Endothelial cell of umbilical vein (primary cell): Measurements from ENCODE around the gene PIK3R6. TPM values are rescaled to one million over a fixed set of nuclear protein-coding genes. Genes with fewer than 3 reads are reported as not detected.

ENCODE experiments used
- BruUV-seq: library from RNA; stranded (reverse); fragments of 400-500 nt; replicated peaks from 2 replicates; lab custom pipeline; 2021; lab: Mats Ljungman, UMichigan
- CTCF ChIA-PET: fragments of 300-600, 350-600 bp; sonication (Branson Sonifier 250); formaldehyde crosslinking; loops from one replicate; lab custom pipeline; 2021; ENCODE audit warnings: antibody characterized with exemption, inconsistent platforms; lab: Charles Lee
- POLR2A ChIA-PET: fragments of 300-600, 350-600 bp; sonication (Branson Sonifier 250); formaldehyde crosslinking; loops from one replicate; lab custom pipeline; 2021; ENCODE audit warnings: antibody characterized with exemption, inconsistent platforms; lab: Charles Lee
- DNase-seq: peaks from one replicate; pipeline ENCODE4 v3.0.0-alpha.2; 2011; ENCODE audit warnings: low read depth, low spot score
- FAIRE-seq: peaks from 2 replicates; lab custom pipeline; 2011; peaks lifted over from hg19 to GRCh38; lab: Jason Lieb, UNC
- H2AFZ ChIP-seq: 2 replicates; pipeline ENCODE4 v1.6.0; 2012; ENCODE audit warnings: low read depth, low read length, control low read depth, inconsistent platforms
- H3K27ac ChIP-seq: 2 replicates; pipeline ENCODE4 v1.5.1; 2011; ENCODE audit warnings: low read depth, mild to moderate bottlenecking, control low read depth, low read length, moderate library complexity; ENCODE audit not compliant: insufficient read depth
- H3K27me3 ChIP-seq, 2 experiments: 2 replicates each; pipeline versions ENCODE4 v1.6.0 to v1.6.1; 2011; ENCODE audit warnings: low read length in 2 of 2, mixed read lengths in 1 of 2; ENCODE audit not compliant: control insufficient read depth in 2 of 2, insufficient read depth in 2 of 2
- H3K36me3 ChIP-seq, 2 experiments: 2 replicates in 1 of 2; 3 replicates in 1 of 2; pipeline ENCODE4 v1.5.1; 2011; ENCODE audit warnings: low read length in 2 of 2, mild to moderate bottlenecking in 1 of 2, moderate library complexity in 1 of 2; ENCODE audit not compliant: control insufficient read depth in 2 of 2, insufficient read depth in 2 of 2; ENCODE audit errors: extremely low read depth in 1 of 2
- H3K4me1 ChIP-seq: 3 replicates; pipeline ENCODE4 v1.5.1; 2011; ENCODE audit warnings: mild to moderate bottlenecking, low read length; ENCODE audit not compliant: control insufficient read depth, insufficient read depth; ENCODE audit errors: extremely low read depth
- H3K4me2 ChIP-seq: 2 replicates; pipeline ENCODE4 v1.6.1; 2011; ENCODE audit warnings: low read length, control low read depth, mixed read lengths; ENCODE audit not compliant: insufficient read depth
- H3K4me3 ChIP-seq, 3 experiments: fragments of 200-600 bp in 1 of 3; sonication (generic), shearing (Covaris generic) in 1 of 3; replicated peaks in 1 of 3; 2 replicates each; pipeline ENCODE4 v1.5.1; 2011 to 2016; ENCODE audit warnings: control low read depth in 3 of 3, low read length in 3 of 3, mild to moderate bottlenecking in 2 of 3, inconsistent platforms in 1 of 3, low read depth in 1 of 3, moderate library complexity in 1 of 3; ENCODE audit not compliant: insufficient read depth in 1 of 3
- H3K79me2 ChIP-seq: 2 replicates; pipeline ENCODE4 v1.6.0; 2012; ENCODE audit warnings: low read length, inconsistent platforms; ENCODE audit not compliant: control insufficient read depth, insufficient read depth
- H3K9ac ChIP-seq: replicated peaks from 2 replicates; pipeline ENCODE3; 2011; ENCODE audit warnings: low read length, control low read depth; ENCODE audit not compliant: insufficient read depth; ENCODE audit errors: extremely low read depth
- H3K9me1 ChIP-seq: replicated peaks from 3 replicates; pipeline ENCODE4 v1.6.0; 2011; ENCODE audit warnings: mild to moderate bottlenecking, low read length; ENCODE audit not compliant: control insufficient read depth, insufficient read depth; ENCODE audit errors: extremely low read depth
- H3K9me3 ChIP-seq: replicated peaks from 2 replicates; pipeline ENCODE4 v1.5.1; 2012; ENCODE audit warnings: low read length, inconsistent platforms; ENCODE audit not compliant: control insufficient read depth, insufficient read depth
- H4K20me1 ChIP-seq: replicated peaks from 2 replicates; pipeline ENCODE3; 2011; ENCODE audit warnings: mild to moderate bottlenecking, low read length; ENCODE audit not compliant: control insufficient read depth, insufficient read depth; ENCODE audit errors: extremely low read depth
- EZH2 ChIP-seq: IDR thresholded peaks from 2 replicates; pipeline ENCODE4 v1.6.1; 2012; ENCODE audit warnings: borderline replicate concordance, low read depth, mild to moderate bottlenecking, moderate library complexity, low read length, inconsistent platforms; ENCODE audit not compliant: severe bottlenecking
- FOS ChIP-seq: IDR thresholded peaks from 2 replicates; pipeline ENCODE4 v1.6.1; 2011; ENCODE audit warnings: mild to moderate bottlenecking, low read length, moderate library complexity, borderline replicate concordance; ENCODE audit not compliant: insufficient read depth
- GATA2 ChIP-seq: IDR thresholded peaks from 2 replicates; pipeline ENCODE4 v1.7.0; 2011; ENCODE audit warnings: low read depth, mild to moderate bottlenecking, moderate library complexity, mixed read lengths, low read length; ENCODE audit not compliant: insufficient read length, insufficient read depth
- JUN ChIP-seq: IDR thresholded peaks from 2 replicates; pipeline ENCODE4 v1.6.1; 2011; ENCODE audit warnings: borderline replicate concordance, low read depth; ENCODE audit not compliant: insufficient read length, insufficient read depth
- MYC ChIP-seq: IDR thresholded peaks from one replicate; pipeline ENCODE4 v1.6.1; 2011; ENCODE audit warnings: mild to moderate bottlenecking, low read depth, low read length
- POLR2A ChIP-seq: IDR thresholded peaks from 2 replicates; pipeline ENCODE4 v1.6.1; 2012; ENCODE audit warnings: low read depth, mild to moderate bottlenecking, control low read depth, low read length
- POLR2AphosphoS5 ChIP-seq: IDR thresholded peaks from 2 replicates; pipeline ENCODE4 v1.6.1; 2012; ENCODE audit warnings: low read depth, mild to moderate bottlenecking, control low read depth, low read length, moderate library complexity; ENCODE audit not compliant: insufficient read depth
- dilution Hi-C: fragments of 300-500 bp; cut with MboI; formaldehyde crosslinking; loops from one replicate; pipeline ENCODE4 v1.15.0; 2019; ENCODE audit warnings: low sequenced_read_pairs; ENCODE audit not compliant: extremely low pct_ligation_motif_present
- intact Hi-C: fragments of 100-400 bp; cut with micrococcal nuclease; formaldehyde crosslinking; loops from one replicate; pipeline ENCODE4 v1.10.0; 2022
- polyA plus RNA-seq, 4 experiments: library from polyadenylated mRNA; depleted of rRNA in 3 of 4; stranded (reverse) in 3 of 4; unstranded in 1 of 4; fragments of >200 nt; gene quantifications; 2 replicates each; pipeline versions ENCODE4 v1.2.1 to v1.2.3, GENCODE V29; 2011 to 2012; ENCODE audit warnings: missing spikeins in 1 of 4
- total RNA-seq: library from RNA; stranded (reverse); gene quantifications from 2 replicates; pipeline ENCODE4 v1.2.3, GENCODE V29; 2021
- TF ChIP-seq, protein P1 (sequence below): IDR thresholded peaks from 2 replicates; pipeline ENCODE4 v1.6.1; 2011; ENCODE audit not compliant: insufficient read depth, insufficient read length
- TF ChIP-seq, protein P2 (sequence below), 2 donors: IDR thresholded peaks; 1 replicate in 1 of 2; 2 replicates in 1 of 2; pipeline ENCODE4 v1.5.1; 2011; ENCODE audit warnings: low read length in 2 of 2, mild to moderate bottlenecking in 2 of 2, moderate library complexity in 2 of 2, control low read depth in 1 of 2, inconsistent platforms in 1 of 2, low read depth in 1 of 2; ENCODE audit not compliant: insufficient read depth in 1 of 2; ENCODE audit errors: extremely low read depth in 1 of 2

Gene PIK3R6
- total and polyA plus RNA-seq, 2 donors (not counting 3 experiments of a cell fraction or from before 2014, with no cell fraction given), result not detected

DNA sequence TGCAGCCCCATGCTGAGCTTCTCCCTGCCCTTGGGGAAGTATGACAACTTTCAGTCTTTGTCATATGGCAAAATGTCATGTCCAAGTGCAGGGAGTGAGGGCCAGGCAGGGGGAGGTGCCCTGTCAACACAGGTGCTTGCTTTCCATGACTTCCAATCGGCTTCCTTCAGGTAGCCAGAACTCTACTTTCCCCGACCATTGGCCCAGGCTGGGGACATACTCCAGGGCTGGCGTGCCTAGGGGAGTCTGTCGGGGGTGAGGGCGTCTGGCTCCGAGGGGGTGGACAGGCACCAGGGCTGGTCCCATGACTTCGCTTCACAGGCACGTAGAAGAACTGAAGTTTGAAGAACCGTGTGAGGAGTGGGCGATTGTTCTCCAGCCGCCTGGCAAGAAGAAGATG is 19.8 kb upstream of the PIK3R6 start:
- dilution Hi-C loops (no loop called here), intact Hi-C loops (no loop called here)
- Histone ChIP-seq H3K9ac (no peak overlapping the region), H3K4me1 (no peaks in the 10 kb centered on the region), H3K9me3 (no peaks in the 10 kb centered on the region), H3K27ac (no peak overlapping the region), H2AFZ (no peak overlapping the region), H3K4me3 (no peak overlapping the region), H3K36me3 (no peaks in the 10 kb centered on the region), H3K79me2 (no peaks in the 10 kb centered on the region), H3K27me3 (no peaks in the 10 kb centered on the region), H3K9me1 (no peaks in the 10 kb centered on the region), H4K20me1 (no peaks in the 10 kb centered on the region), H3K4me2 (no peak overlapping the region)
- TF ChIP-seq FOS (no peak), POLR2AphosphoS5 (no peak), EZH2 (no peak), JUN (no peak), POLR2A (no peak), MYC (no peak), GATA2 (no peak)
- TF ChIP-seq, protein P1, sequence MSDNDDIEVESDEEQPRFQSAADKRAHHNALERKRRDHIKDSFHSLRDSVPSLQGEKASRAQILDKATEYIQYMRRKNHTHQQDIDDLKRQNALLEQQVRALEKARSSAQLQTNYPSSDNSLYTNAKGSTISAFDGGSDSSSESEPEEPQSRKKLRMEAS, result no peak
- TF ChIP-seq, protein P2, sequence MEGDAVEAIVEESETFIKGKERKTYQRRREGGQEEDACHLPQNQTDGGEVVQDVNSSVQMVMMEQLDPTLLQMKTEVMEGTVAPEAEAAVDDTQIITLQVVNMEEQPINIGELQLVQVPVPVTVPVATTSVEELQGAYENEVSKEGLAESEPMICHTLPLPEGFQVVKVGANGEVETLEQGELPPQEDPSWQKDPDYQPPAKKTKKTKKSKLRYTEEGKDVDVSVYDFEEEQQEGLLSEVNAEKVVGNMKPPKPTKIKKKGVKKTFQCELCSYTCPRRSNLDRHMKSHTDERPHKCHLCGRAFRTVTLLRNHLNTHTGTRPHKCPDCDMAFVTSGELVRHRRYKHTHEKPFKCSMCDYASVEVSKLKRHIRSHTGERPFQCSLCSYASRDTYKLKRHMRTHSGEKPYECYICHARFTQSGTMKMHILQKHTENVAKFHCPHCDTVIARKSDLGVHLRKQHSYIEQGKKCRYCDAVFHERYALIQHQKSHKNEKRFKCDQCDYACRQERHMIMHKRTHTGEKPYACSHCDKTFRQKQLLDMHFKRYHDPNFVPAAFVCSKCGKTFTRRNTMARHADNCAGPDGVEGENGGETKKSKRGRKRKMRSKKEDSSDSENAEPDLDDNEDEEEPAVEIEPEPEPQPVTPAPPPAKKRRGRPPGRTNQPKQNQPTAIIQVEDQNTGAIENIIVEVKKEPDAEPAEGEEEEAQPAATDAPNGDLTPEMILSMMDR (IDR thresholded peaks at IDR 0.05; ENCODE audit: extremely low read depth in 1 of 2, insufficient read depth in 1 of 2, low read depth in 1 of 2, low read length in 2 of 2), result no peak
- POLR2A ChIA-PET, result no interaction called here
- CTCF ChIA-PET, result interaction anchor here (0.6 kb wide), 1 partner anchor 8 kb away, joined by 3 read pairs; no protein-coding TSS in a partner anchor
- FAIRE-seq, result no peak
- BruUV-seq, result no TSS peak
- DNase-seq, result no peak
